Stimulated activated CD4-positive, alpha-beta T cell treated with anti-CD3 and anti-CD28 coated beads, Interleukin-15, amount 100 ng/mL, for 24 hours (primary cell): ENCODE data around the gene KCNMA1.
"Not testable (repeated sequence)": the region's sequence is repeated elsewhere in the genome, so short reads cannot be mapped to it uniquely, and the experiment has no call there.

Experiments
- DNase-seq: peaks from one replicate; pipeline ENCODE4 v3.0.0-alpha.2; 2020

The KCNMA1 gene

GRCh38 chr10:77637532-77638320 is at the start of gene KCNMA1:
Gene KCNMA1 (minus strand): TSS chr10:77637808.
- DNase-seq, result peak; percentile 18

- no peak for DNase-seq
These were observed 49.2 kb upstream of the KCNMA1 start for GRCh38 chr10:77686650-77687417.

GRCh38 chr10:77686096-77686495 is 48.5 kb upstream of the KCNMA1 start:
- no peak for DNase-seq

- DNase-seq, result no peak
These were observed 47.8 kb upstream of the KCNMA1 start for GRCh38 chr10:77685432-77685831.

GRCh38 chr10:77683088-77683432 is 45.5 kb upstream of the KCNMA1 start:
- not testable (repeated sequence) for DNase-seq

GRCh38 chr10:77682393-77683087 is 44.9 kb upstream of the KCNMA1 start:
- no peak for DNase-seq

GRCh38 chr10:77681839-77682238 is 44.2 kb upstream of the KCNMA1 start:
- DNase-seq, result no peak

GRCh38 chr10:77680811-77681210 is 43.2 kb upstream of the KCNMA1 start:
- DNase-seq, result no peak

GRCh38 chr10:77680065-77680464 is 42.5 kb upstream of the KCNMA1 start:
- no peak for DNase-seq

GRCh38 chr10:77679217-77679616 is 41.6 kb upstream of the KCNMA1 start:
- no peak for DNase-seq

- DNase-seq, result no peak
These were observed 40.5 kb upstream of the KCNMA1 start for GRCh38 chr10:77678146-77678545.

GRCh38 chr10:77675347-77675746 is 37.7 kb upstream of the KCNMA1 start:
- DNase-seq, result no peak

GRCh38 chr10:77673515-77674140 is 36.0 kb upstream of the KCNMA1 start:
- no peak for DNase-seq

- DNase-seq, result no peak
These were observed 35.5 kb upstream of the KCNMA1 start for GRCh38 chr10:77673101-77673500.

GRCh38 chr10:77671594-77672252 is 34.1 kb upstream of the KCNMA1 start:
- DNase-seq, result no peak

GRCh38 chr10:77670817-77671443 is 33.3 kb upstream of the KCNMA1 start:
- no peak for DNase-seq

- no peak for DNase-seq
These were observed 32.3 kb upstream of the KCNMA1 start for GRCh38 chr10:77669892-77670291.

GRCh38 chr10:77667426-77668324 is 30.1 kb upstream of the KCNMA1 start:
- DNase-seq, result no peak

GRCh38 chr10:77666821-77667220 is 29.2 kb upstream of the KCNMA1 start:
- no peak for DNase-seq

GRCh38 chr10:77664696-77665095 is 27.1 kb upstream of the KCNMA1 start:
- DNase-seq, result no peak

- DNase-seq, result no peak
These were observed 26.4 kb upstream of the KCNMA1 start for GRCh38 chr10:77664008-77664407.
